Measurements from ENCODE around the gene AOC2.
"Not testable (repeated sequence)": the region's sequence is repeated elsewhere in the genome, so short reads cannot be mapped to it uniquely, and the experiment has no call there.

Gene AOC2

DNA sequence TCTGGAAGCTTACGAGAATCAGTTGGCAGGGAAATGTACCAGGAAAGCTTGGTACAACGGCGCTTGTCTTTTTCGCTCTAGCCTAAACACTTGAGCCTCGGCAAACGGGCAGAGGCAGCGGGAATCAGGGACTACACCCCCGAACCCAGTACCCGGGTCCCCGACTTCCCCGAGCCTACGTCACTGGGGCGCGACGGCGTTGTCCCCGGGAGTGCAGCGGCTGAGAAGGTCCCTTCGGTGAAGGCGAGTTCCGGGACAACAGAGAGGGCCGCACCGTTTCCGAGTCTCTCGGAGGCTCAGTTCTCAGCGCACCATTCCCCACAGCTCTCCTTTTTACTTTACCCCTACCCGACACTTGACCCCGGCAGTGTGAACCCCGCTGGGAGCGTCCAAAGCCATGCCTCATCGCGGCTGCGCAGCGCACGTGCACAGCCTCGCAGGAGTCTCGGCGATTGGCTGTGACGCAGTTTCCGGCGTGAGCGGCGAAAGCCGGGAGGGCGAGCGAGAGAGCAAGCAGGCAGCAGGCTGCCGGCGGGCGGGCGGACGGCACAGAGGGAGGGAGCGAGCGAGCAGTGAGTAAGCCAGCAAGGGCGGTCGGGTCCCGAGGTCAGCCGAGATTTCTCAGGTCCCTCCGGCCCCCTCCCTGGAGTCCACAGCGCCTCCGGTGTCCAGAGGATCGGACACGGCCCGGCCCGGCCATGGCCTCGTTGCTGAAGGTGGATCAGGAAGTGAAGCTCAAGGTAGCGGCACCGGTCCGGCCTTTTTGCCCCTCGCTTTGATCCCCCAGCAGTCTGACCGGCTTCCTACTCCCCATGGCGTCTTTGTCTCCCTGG lies 11.2 kb upstream of the AOC2 start, which contains the start of gene PSME3:
TSS of gene PSME3 (plus strand) at position 464 of the 833 bp plus-strand sequence. CDS start at position 699, 235 bp downstream.
- DNase-seq = peak; percentile 93

DNA sequence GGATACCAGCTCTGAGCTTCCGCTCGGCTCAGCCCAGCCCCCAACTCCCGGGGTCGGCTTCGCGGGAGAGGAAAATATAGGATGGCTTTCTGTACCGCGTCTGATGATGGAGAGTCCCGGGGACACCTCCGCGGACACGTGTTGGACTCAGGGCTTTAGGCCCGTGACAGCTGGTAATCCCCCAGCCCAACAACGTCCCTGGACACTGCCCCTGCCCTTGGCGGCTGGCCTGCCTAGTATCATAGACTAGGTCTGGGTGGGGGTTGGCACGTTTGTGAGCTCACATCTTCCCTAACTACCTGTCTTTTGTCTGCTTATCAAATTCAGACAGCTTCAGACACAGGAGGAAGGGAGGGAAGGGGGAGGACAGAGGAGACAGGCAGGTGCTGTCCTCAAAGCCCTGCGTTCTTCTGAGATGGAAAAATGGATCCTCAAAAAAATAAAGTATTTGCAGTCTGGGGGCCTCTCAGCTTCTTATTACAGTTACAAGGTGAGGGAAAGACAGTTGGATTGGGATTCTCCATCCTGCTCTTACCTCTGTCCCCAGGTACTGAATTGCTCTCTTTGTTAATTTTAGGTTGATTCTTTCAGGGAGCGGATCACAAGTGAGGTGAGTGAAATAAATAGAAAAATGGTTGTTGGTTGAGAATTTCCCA lies 10.5 kb upstream of the AOC2 start:
- no peak for DNase-seq

DNA sequence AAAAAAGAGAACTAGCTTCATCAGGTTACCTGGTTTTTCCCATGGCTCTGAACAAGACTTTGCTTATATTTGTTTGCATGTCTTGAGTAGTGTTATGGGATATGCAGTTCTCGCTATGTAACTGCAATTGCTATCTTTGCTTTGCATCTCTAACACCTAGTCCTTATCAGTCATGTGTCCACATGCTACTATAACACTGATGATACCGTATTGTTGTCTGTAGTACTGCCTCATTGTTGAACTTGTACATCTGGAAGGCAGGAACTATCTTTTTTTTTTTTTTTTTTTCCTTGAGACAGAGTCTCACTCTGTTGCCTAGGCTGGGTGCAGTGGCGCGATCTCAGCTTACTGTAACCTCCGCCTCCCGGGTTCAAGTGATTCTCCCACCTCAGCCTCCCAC lies 8.6 kb upstream of the AOC2 start:
- DNase-seq = no peak

DNA sequence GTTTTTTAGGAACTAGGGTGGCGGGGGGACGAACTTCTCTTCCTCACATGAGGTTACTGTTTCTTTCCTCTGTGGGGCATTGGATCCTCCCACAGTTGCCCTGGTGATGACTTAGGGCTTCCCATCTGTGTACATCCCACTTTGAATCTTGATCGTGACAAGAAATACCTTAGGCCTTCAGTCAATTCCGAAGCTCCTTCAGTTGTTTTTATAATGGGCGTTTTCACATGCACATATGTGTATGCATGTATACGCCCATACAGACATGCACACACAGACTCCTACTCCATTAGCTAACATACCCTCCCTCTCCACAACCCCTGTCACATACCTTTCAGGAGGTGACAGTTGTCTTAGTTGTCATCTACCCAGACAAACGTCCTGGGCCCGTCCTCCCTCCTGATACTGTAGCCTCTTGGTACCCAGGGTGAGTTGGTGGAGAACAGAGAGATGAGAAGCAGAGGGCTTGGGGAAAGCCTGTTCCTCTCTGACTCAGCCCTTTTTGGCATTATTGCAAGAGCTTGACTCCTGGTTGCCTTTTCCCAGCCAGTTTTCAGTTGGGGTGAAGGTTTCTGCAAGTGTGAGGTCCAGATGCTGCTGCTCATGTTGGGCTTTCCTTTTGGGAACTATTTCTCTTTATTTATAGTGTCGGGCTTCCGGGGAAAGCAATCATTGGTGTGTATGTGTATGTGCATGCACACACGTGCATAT lies 2.2 kb upstream of the AOC2 start:
- no peak for DNase-seq

DNA sequence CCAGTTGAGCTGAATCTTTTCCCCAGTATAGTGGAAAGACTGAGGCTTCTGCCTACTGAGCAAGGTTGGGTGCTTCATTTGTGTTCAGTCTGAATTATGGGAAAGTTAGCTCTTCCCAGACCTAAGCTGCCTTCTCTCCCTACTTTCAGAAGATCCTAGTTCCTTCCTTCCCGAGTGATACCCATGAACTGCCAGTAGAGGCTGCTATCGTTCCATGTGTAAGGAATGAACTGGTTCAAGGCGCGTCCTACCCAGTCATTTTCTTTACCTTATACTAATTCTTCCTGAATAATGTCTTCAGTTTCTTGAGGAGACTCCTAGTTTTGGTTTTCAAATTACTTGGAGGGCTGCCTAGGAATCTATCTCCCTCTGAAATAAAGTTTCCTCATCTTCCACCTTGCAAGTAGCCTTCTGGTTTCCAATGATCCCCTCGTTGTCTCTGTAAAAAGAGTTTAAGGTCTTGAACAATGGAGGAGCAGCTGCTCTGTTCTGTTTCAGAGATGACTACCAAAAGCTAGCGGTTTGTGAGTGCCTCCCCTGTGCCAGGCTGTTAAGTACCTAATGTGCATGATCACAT lies 934 bp upstream of the AOC2 start:
- DNase-seq = no peak

DNA sequence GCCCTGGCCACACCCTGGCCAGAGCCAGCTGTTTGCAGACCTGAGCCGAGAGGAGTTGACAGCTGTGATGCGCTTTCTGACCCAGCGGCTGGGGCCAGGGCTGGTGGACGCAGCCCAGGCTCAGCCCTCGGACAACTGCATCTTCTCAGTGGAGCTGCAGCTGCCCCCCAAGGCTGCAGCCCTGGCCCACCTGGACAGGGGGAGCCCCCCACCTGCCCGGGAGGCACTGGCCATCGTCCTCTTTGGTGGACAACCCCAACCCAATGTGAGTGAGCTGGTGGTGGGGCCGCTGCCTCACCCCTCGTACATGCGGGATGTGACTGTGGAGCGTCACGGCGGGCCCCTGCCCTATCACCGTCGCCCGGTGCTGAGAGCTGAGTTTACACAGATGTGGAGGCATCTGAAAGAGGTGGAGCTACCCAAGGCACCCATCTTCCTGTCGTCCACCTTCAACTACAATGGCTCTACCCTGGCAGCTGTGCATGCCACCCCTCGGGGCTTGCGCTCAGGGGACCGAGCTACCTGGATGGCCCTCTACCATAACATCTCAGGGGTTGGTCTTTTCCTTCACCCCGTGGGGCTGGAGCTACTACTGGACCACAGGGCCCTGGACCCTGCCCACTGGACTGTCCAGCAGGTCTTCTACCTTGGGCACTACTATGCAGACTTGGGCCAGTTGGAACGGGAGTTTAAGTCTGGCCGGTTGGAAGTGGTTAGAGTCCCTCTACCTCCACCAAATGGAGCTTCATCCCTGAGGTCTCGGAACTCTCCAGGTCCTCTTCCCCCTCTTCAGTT lies 578 bp downstream of the AOC2 start:
- no peak for DNase-seq

DNA sequence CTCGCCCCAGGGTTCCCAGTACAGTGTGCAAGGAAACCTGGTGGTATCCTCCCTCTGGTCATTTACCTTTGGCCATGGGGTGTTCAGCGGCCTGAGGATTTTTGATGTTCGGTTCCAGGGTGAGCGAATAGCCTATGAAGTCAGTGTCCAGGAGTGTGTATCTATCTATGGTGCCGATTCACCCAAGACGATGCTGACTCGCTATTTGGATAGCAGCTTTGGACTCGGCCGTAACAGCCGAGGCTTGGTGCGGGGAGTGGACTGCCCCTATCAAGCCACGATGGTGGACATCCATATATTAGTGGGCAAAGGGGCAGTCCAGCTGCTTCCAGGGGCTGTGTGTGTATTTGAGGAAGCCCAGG lies 1.2 kb downstream of the AOC2 start:
- no peak for DNase-seq

DNA sequence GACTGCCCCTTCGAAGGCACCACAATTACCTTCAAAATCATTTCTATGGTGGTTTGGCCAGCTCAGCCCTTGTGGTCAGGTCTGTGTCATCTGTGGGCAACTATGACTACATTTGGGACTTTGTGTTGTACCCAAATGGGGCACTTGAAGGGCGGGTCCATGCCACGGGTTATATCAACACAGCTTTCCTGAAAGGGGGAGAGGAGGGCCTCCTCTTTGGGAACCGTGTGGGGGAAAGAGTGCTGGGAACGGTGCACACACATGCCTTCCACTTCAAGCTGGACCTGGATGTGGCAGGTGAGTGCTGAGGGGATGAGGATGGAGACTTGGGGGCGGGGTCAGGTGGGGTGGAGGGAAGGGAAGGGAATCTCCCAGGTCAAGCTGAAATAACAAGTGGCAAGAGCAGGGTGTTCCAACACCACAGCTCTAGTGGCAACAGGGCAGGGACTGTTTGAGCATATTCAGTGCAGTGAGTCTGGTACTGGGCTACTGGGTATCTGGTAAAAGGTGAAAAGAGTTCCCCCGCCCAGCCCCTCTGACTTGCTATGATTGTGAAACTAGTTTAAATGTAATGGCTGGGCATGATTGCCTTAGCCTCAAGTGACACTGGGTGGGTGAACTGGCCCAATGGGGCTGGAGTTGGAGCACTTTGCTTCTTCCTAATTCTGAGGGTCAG lies 1.7 kb downstream of the AOC2 start:
- peak; percentile 64 for DNase-seq

DNA sequence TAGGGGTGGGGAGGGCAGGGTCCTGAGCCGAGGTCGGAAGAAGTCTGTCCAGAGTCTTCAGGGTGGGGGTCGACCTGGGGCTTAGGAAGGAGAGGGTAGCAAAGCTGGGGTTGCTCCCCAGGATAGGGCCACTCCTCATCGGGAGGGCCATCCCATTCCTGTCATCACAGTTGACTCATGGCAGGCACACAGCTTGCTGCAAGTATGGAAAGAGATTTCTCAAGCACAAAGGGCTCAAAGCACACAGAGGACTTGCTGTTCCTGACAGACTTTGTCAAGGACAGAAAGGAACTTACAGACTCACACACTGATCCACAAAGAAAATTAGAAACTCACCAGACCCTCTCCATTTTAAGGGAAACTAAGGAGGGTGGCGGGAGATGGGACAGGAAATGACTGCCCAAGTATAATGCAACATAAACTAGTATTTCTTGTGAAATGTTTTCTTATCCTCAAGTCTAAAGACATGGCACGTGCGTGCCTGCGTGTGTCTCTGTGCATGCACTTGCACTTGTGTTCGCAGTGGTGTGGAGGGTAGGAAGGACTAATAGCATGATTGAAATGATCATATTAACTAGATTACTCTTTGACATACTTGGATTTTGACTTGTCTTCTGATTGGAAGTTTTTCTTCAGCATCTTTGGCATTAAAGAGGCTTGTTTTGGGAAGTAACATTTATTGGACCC lies 2.4 kb downstream of the AOC2 start:
- no peak for DNase-seq

DNA sequence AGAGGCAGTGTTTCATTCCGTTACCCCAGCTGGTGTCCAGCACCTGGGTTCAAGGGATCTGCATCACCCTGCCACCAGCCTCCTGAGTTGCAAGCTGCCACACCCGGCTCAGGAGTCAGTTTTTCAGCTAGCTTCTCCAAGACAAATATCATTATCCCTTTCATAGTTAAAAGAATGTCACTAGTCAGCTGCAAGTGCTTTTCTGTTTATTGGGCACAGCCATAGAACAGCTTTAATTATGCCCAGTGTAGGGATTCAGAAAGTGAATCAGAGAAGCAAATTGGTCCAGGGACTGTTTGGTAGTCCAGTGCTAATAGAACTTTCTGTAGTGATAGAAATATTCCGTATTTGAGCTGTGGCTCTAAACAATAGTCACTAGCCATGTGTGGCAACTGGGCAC lies 3.7 kb downstream of the AOC2 start:
- DNase-seq = no peak

DNA sequence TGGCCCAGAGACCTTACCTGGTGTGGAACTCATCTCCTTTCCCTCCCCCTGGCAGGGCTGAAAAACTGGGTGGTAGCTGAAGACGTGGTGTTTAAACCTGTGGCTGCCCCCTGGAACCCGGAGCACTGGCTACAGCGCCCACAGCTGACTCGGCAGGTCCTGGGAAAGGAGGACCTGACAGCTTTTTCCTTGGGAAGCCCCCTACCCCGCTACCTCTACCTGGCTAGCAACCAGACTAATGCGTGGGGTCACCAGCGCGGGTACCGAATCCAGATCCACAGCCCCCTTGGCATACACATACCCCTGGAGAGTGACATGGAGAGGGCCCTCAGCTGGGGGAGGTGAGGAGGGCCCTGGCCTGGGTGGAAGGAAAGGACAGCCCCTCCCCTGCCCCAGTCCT lies 4.7 kb downstream of the AOC2 start:
- DNase-seq = no peak

DNA sequence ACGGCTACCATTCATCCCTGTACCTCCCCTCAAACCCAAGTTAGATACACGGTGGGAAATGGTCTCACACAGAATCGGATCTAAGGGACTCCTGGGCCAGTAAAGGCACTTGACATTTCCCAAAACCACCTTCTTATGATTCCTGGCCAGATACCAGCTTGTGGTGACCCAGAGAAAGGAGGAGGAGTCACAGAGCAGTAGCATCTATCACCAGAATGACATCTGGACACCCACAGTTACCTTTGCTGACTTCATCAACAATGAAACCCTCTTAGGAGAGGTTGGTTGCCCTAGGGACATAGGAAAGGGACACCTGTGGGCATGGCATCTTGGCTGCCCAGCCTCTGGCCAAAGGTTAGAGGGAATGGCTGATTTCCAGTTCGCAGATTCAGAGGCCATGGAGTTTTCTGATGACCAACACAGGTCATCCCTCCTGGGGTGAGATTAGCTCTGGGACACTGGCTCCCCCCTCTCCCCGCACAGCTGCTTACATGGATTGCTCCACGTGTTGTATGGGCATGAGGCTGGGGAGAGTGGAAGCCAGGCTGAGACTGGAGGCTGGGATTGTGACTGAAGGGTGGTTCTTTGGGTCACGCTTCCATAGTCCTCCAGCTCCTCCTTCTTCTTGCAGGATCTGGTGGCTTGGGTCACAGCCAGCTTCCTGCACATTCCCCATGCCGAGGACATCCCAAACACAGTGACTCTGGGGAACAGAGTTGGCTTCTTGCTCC lies 5.2 kb downstream of the AOC2 start:
- no peak for DNase-seq

DNA sequence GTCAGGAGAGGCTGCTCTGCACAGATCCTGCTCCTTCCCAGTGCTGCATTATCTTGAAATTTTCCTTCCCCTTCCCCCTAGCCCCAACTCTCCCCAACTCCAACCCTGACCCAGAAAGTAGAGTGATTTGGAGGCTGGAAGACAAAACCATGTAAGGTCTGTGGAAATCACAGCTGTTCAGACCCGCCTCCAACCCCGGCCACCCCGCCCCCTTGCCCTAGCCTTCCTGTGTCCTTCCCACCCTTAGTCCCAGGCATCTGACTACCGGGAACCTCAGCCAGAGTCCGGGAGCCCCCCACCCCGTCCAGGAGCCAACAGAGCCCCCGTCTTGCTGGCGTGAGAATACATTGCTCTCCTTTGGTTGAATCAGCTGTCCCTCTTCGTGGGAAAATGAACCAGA lies 6.6 kb downstream of the AOC2 start, which contains the start of gene AOC3:
TSS of gene AOC3 (plus strand) at position 246 of the 400 bp plus-strand sequence. CDS start at position 391, 145 bp downstream.
- DNase-seq = no peak

DNA sequence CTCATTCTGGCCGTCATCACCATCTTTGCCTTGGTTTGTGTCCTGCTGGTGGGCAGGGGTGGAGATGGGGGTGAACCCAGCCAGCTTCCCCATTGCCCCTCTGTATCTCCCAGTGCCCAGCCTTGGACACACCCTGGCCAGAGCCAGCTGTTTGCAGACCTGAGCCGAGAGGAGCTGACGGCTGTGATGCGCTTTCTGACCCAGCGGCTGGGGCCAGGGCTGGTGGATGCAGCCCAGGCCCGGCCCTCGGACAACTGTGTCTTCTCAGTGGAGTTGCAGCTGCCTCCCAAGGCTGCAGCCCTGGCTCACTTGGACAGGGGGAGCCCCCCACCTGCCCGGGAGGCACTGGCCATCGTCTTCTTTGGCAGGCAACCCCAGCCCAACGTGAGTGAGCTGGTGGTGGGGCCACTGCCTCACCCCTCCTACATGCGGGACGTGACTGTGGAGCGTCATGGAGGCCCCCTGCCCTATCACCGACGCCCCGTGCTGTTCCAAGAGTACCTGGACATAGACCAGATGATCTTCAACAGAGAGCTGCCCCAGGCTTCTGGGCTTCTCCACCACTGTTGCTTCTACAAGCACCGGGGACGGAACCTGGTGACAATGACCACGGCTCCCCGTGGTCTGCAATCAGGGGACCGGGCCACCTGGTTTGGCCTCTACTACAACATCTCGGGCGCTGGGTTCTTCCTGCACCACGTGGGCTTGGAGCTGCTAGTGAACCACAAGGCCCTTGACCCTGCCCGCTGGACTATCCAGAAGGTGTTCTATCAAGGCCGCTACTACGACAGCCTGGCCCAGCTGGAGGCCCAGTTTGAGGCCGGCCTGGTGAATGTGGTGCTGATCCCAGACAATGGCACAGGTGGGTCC lies 7.2 kb downstream of the AOC2 start:
- DNase-seq = not testable (repeated sequence)

DNA sequence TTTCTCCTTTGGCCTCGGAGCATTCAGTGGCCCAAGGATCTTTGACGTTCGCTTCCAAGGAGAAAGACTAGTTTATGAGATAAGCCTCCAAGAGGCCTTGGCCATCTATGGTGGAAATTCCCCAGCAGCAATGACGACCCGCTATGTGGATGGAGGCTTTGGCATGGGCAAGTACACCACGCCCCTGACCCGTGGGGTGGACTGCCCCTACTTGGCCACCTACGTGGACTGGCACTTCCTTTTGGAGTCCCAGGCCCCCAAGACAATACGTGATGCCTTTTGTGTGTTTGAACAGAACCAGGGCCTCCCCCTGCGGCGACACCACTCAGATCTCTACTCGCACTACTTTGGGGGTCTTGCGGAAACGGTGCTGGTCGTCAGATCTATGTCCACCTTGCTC lies 8.0 kb downstream of the AOC2 start:
- no peak for DNase-seq

DNA sequence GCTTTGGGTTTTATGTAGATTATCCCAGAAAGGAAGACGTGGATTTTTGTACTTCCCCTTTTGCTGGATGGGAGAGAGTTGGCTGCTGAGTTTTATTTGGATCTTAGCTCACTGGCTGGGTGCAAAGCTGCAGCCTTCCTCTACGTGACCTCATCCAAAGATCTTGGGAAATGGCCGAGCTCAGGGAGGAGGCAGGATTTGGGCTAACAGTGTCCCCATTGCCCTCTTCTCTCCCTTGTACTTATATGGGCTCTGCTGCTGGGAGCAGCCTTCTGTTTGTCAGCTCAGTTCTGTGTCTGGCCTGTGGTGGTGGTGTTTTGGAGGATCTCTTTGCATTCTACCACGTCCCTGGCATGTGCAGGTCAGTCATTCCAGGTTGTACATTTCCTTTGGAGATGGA lies 8.6 kb downstream of the AOC2 start:
- no peak for DNase-seq

DNA sequence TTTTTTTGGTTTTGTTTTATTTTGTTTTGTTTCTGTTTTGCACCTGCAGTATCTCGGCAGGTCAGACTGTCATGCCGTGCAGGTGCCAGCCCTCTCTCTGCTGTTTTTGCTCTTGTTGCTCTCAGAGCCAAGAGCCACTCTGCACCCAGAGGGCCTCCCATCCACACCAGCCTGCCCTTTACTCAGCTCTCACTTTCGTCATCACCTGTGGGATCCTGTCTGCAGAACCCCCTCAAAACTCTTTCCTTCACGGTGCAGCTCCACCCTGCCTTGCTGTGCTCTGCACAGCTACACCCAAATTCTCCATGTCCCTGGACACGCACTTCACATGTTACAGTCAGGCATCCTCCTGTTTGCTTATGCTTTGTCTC lies 9.2 kb downstream of the AOC2 start:
- no peak for DNase-seq

DNA sequence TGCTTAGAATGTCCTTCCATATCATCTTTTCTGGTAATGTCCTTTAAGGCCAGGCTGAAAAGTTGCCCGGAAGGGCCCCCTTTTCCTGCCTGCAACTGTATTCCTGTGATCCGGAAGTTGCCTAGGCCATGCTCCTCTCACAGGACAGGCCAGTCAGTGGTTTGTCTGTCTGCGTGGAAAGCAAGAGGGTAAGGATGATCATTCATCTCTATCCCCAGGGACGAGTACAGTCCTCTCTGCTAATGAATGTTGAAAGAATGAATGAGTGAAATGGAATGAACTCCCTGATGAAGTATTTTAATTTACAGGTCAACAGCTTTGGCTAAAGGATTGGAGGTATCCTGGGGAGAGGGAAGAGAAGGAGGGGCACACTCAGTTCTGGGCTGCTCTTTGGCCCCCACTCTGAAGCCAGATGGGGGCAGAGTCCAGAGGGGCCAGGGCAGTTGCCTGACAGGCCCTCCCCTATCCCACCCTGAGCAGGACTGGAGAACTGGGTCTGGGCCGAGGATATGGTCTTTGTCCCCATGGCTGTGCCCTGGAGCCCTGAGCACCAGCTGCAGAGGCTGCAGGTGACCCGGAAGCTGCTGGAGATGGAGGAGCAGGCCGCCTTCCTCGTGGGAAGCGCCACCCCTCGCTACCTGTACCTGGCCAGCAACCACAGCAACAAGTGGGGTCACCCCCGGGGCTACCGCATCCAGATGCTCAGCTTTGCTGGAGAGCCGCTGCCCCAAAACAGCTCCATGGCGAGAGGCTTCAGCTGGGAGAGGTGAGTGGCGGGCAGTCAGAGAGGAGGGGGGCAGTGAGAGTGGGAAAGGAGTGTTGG lies 9.8 kb downstream of the AOC2 start:
- no peak for DNase-seq

Measured in activated CD4-positive, alpha-beta T cell treated with anti-CD3 and anti-CD28 coated beads, Interleukin-2, amount 50 U/mL, for 16 hours (primary cell).